DMS53 (cell line): Measurements from ENCODE around the gene LRRC4C.
A peak's percentile ranks its signal among the peaks of the same experiment; 100 is the strongest.
"Not testable (repeated sequence)": the region's sequence is repeated elsewhere in the genome, so short reads cannot be mapped to it uniquely, and the experiment has no call there.

ENCODE experiments used
- DNase-seq: peaks from one replicate; lab custom pipeline; 2025; lab: John Stamatoyannopoulos, UW

Gene LRRC4C

GRCh38 chr11:40170078-40170477, 1289.4 kb downstream of the LRRC4C start:
- peak; percentile 73 for DNase-seq

DNA sequence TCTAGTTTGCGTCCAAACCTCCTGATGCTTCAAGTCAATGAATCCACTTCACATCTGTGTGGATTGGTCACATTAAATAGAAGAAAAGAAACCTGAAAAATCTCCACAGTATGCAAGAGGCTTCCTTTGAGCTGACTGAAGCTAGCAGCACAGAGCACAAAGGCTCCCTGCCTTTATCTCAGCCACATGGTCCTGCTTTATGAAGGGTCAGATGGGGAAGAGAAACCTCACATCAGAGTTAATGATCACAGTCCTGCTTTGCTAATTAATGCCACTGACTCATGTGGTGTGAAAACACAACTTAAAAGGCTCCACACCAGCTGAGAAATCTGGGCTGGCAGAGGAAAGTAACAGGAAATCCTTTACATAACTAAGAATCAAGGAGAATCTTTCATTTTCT, 1291.0 kb downstream of the LRRC4C start:
- DNase-seq, result no peak

DNA sequence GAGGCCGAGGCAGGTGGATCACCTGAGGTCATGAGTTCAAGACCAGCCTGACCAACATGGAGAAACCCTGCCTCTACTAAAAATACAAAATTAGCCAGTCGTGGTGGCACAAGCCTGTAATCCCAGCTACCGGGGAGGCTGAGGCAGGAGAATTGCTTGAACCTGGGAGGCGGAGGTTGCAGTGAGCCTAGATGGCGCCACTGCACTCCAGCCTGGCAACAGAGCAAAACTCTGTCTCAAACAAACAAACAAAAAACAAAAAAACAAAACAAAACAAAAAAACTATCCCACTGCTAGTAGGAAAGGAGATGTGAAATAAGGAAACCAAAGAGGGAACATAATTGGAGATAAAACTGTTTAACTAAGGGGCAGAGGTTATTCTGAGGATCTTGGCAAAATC, 1291.6 kb downstream of the LRRC4C start:
- not testable (repeated sequence) for DNase-seq

- peak; percentile 3 for DNase-seq
Measured at GRCh38 chr11:40166892-40167291, 1292.6 kb downstream of the LRRC4C start.

DNA sequence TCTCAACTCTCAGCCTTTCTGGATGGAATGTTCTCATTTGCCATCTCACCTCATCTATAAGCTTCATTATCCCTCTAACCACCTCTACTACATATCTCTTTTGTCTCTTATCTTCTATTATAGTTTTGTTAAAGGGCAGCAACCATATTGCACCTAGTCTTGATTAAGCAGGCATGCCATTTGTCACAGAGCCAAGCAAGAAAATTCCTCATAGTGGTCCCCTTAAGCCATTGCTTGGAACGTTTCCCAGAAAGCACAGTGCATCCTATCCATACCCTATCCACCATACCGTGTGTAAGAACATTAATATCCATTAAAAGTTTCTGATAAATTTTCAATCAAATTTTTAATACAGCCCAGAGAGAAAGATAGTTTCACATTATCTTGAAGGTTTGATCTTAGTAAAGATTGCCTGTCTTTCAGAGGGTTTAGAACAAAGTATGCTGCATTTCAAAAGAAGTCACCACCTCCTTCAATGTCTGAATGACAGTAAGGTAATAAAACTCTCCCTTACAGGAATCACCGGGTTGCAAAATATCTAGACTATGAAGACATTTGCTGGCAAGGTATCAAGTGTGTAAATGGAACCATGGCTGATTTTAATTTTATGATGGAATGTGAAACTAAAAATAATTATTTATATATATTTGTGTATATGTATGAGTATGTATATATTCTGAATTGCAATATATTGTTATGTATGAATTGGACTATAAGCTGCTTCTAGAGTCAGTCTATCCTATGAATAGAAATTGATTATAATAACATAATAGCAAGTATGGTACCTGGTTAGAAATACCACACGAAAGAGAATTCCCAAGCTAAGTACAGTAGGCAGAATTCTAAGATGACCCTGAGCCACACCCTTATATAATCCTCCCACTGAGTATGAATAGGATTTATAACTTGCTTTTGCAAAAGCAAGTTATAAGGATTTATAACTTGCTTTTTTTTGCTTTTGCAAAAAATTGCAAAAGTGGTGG, 1296.3 kb downstream of the LRRC4C start:
- DNase-seq, result no peak

DNA sequence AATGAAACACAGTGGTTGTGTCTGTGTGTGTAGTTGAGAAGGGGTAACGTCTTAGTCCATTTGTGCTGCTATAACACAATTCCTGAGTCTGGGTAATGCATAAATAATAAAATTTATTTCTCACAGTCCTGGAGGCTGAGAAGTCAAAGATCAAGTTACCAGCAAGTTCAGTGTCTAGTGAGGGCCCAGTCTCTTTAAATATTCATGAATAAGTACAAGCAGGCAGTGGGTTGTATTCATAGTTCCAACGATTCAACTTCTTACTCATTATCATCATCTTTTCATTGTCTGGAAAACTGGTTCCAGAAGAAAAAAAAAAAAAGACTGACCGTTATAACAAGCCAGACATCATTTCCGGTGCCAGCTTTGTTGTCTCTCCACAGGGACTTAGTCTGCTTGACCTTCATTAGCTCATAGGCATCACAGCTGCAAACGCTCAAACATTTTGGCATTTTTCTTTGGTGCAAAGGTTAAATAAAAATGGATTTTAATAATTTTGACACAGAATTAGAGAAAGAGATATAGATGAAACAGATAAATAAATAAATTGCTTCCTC, 1297.5 kb downstream of the LRRC4C start:
- DNase-seq, result peak; percentile 9

DNA sequence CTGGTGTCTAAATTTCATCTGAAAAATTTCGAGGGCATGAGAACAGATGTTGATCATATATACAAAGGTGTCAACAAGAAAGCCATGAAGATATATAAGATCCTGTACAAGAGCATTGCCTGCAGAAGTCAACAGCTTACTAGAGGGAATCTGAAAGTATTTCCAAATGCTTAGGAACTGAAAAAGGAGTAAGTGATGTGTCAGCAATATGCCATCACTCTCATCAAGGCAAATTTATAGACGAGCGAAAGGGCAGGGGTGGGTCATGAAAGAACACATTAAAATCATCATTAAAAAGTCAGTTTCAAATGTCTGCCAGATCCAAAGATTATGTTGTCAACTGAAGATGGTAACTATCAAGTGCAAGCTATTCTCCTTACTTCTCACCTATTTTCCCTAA, 1299.0 kb downstream of the LRRC4C start:
- DNase-seq, result no peak

DNA sequence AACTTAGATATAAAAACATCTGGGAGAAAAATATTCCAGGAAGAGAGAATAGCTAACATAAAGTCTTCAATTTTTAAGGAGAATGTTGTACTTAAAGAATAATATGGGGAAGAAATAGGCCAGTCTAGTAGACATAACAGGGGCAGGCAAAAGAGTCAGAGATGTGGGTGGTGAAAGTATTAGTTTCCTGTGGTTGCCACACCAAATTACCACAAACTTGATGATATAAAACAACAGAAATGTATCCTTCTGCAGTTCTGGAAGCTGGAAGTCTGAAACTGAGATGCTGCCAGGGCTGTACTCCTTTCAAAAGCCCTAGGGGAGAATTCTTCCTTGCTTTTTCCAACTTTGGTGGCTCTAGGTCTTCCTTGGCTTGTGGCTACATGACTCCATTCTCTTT, 1309.7 kb downstream of the LRRC4C start:
- no peak for DNase-seq

DNA sequence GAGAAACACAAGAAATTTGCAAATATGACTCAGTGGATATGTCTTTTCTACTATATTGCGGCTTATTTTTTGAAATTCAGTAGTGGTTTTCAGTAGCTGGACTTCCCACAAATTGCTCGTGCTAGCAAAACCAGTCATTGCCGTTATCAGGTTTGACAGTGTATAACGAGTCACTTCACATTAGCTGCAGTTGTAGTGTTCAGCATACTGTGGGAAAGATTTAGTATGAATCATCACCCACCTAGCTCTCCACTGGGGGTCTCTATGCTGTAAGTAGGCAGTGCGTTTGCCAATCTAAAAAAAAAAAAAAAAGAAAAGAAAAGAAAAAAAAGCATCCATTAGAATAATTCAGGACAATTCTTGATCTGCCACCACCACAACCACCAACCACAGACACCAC, 1318.9 kb downstream of the LRRC4C start:
- no peak for DNase-seq

DNA sequence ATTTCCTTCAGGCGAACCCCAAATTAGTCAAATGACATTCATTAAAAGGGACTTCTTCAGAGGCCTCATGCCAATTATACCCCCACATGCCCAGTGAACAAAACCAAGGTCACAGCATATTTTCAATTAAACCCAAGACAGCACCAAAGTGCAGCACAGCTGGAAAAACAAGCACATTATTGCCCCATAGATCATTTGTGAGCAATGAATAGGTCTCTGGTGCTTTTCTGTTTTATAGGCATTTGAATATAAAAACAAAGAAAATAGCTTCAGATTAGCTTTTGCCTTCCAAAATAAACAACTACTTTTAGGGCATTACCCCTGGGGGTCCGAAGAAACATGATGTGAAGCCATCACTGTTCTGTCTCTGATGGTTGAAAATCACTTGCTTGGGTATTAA, 1319.9 kb downstream of the LRRC4C start:
- no peak for DNase-seq

- no peak for DNase-seq
Measured at GRCh38 chr11:40139066-40139465, 1320.4 kb downstream of the LRRC4C start.

DNA sequence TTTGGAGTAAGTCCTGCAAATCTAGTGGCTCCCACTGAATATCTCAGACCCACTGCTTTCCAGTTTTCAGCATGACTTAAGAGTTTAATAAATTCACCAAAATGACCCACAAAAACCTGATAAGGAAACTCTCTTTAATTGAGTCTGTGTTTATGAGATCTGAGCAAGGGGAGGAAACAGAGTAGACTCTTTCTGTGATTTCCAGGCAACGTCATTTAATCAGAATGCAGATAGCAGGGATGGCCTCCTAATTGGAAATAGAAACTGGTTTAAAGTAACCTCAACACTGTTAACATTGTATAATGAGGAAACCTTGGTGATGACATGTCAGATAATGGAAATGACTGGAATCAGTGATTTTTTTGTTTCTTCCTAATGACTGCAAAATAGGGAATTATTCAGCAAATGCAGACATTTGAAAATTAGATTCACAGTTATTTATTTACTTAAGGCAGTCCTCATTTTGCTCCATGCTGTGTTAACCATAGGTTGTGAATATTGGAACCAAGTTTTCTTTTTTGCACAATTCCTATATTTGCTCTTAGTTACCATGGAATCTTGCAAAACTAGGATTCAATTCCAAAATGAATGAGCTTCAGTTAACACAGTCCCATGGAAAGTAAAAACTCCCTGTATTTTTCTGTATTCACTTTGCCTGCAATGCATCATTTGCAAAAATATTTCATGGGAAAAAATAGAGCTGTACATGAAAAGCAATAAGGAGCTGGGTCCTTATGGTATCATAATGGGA, 1324.5 kb downstream of the LRRC4C start:
- no peak for DNase-seq

GRCh38 chr11:40133498-40133897, 1326.0 kb downstream of the LRRC4C start:
- DNase-seq, result no peak

DNA sequence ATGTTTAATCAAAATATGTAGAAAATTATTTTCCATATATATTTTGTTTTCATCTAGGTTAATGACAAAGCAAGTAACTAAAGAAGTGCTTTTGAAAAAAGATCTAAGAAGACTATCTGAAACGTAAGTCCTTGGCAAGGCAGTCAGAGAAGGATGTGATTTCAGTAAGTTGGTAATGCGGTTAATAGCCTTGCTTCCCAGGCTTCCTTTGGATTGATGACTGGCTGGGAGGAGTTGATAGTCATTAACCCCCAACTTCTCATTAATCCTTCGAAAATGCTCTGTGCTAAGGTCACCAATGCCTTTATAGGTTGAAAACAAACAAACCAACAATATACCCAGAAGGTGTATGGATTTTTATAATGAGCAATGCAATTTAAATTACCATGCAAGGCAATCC, 1326.5 kb downstream of the LRRC4C start:
- no peak for DNase-seq

DNA sequence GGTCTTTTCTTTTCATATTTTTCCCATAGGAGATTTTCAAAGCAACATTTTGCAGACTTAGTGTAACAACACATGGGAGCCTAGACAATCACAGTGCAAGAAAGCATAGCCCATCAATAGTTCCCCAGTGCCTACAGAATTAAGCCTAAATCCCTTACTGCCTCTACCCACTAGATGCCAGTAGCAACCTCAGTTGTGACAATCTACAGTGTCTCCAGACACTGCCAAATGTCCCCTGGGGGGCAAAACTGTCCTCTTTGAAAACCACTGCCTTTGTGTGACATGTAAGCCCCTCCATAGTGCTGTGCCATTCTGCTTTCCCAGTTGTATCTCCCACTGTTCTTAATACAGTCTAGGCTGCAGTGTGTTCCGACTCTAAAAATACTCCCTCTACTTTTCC, 1329.0 kb downstream of the LRRC4C start:
- peak; percentile 45 for DNase-seq

DNA sequence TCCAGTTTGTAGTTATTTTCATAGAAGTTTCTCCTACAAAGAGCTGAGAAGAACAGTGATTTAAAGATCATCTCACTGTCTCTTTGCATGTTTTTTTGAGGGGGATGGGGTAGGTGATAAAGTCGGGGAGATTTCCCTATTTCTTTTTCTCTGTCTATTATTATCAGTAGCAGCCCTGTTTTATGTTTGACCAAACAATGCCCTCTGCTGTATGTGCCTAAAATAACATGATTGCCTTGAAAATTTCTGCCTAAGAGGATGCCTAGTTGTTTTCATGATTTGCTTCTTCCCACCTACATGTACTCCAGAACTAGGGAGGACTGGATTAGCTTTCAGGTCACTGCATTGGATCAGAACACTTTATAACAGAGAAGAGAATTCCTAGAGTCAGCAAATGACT, 1330.2 kb downstream of the LRRC4C start:
- peak; percentile 66 for DNase-seq

DNA sequence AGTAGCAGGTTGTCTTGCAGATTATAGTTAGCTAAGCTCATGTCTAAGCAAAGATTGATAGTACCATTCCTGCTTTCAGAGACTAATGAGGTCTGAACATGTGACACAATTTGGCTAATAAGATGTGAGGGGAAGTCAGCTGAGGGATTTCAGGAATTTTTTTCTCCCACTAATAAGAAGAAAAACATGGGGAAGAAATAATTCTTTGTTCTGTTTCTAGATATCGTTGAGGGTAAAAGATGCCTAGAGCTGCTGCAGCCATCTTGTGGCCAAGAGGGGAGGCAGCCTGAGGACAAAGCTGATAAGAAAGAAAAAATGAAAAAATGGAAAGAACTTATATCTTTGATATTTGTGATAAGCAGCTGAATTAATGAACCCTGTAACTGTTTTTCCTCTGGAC, 1334.4 kb downstream of the LRRC4C start:
- DNase-seq, result peak; percentile 53

GRCh38 chr11:40119661-40120060, 1339.8 kb downstream of the LRRC4C start:
- no peak for DNase-seq

DNA sequence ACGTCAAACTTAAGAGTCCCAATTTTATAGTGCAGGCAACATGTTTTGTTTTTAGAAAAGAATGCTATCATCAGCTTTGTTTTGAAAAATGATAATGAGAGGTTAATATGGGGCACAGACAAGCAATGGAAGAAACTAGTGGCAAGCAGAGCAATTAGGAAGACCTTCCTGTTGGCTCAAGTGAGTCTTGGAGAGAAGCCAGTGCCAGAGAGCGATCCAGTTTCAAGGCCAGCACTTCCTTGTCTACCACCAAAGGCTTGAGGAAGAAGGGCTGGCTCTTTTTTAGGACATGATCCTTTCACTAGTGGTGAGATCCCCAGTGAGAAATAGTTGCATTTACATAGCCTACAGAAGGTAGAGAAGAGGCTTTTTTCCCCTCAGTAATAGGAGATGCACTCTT, 1340.7 kb downstream of the LRRC4C start:
- DNase-seq, result peak; percentile 8

DNA sequence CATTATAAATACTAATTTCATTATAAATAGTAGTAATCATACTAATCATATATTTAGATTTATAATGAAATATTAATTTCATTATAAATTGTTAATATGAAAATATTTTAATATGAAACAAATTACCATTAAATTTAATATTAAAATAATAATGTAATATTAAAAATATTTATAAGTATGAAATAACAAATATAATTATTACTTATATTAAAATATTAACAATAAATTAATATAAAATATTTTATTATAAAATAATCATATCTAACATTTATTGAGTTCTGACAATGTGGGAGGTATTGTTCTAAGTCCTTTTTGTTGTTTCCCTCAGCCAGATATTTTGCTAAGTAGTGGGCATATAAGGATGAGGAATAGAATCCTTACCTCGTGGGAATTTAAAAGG, 1341.4 kb downstream of the LRRC4C start:
- DNase-seq, result no peak

GRCh38 chr11:40104941-40105550, 1354.4 kb downstream of the LRRC4C start:
- no peak for DNase-seq

DNA sequence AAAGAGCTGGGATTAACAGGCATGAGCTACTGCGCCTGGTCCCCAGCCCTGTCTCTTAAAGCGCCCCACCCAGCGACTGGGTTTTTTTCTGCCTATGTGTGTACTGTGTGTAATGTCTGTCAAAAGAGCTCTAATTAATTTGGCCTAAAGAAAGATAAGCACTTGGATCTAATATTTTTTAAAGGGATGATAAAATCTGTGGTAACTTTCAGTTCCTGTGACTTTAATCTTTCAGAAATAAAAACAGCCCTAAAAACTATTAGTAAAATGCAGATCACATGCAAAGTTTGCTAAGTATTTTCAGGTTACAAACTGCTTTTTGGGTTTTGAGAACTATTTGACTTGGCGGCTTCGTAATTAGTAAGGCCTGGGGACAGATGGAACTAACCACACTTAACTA, 1358.7 kb downstream of the LRRC4C start:
- DNase-seq, result no peak
